ENCODE results near the gene METTL4. TPM values are rescaled to one million over a fixed set of nuclear protein-coding genes. Genes with fewer than 3 reads are reported as not detected.

Gene METTL4
- polyA plus RNA-seq, 1 donor from 2014 or later = 12.7 TPM

- no peak overlapping the region for H3K4me2 ChIP-seq (ENCODE audit: low read length)
- no peaks in the 10 kb centered on the region for H3K9me3 ChIP-seq (ENCODE audit: low read length)
Measured at GRCh38 chr18:2522112-2522511, 49.2 kb downstream of the METTL4 start.

GRCh38 chr18:2518473-2518872 is 52.8 kb downstream of the METTL4 start:
- Histone ChIP-seq H3K4me3 (ENCODE audit: low read length) (no peak overlapping the region), H3K27me3 (ENCODE audit: insufficient read depth, low read depth, low read length) (no peaks in the 10 kb centered on the region), H3K9me3 (ENCODE audit: low read length) (no peaks in the 10 kb centered on the region), H3K27ac (ENCODE audit: low read length) (no peak overlapping the region), H3K9me2 (ENCODE audit: insufficient read depth, low read length) (no peaks in the 10 kb centered on the region), H3F3A (ENCODE audit: insufficient read depth, low read length, poor library complexity, severe bottlenecking) (no peaks in the 10 kb centered on the region), H3K79me2 (replicated peaks; ENCODE audit: insufficient read depth, low read length) (no peaks in the 10 kb centered on the region), H2AFZ (ENCODE audit: low read depth, low read length) (no peak overlapping the region), H3K9ac (ENCODE audit: low read length) (no peak overlapping the region), H4K20me1 (ENCODE audit: insufficient read depth) (no peaks in the 10 kb centered on the region), H3K4me2 (ENCODE audit: low read length) (no peak overlapping the region), H3K36me3 (ENCODE audit: insufficient read depth, low read length) (no peaks in the 10 kb centered on the region)
- no peak for TF ChIP-seq SMC3 (conservative IDR thresholded peaks at IDR 0.05; ENCODE audit: poor library complexity)
- no peak for TF ChIP-seq EZH2 (IDR thresholded peaks at IDR 0.05; ENCODE audit: borderline replicate concordance, insufficient read depth, low read length, poor library complexity, severe bottlenecking)
- no peak for TF ChIP-seq TAF1 (IDR thresholded peaks at IDR 0.05; ENCODE audit: low read depth)
- TF ChIP-seq POLR2AphosphoS5 (IDR thresholded peaks at IDR 0.05) = no peak
- TF ChIP-seq CTCF (IDR thresholded peaks at IDR 0.05; ENCODE audit: poor library complexity, severe bottlenecking) = no peak
- no peak for TF ChIP-seq RAD21 (conservative IDR thresholded peaks at IDR 0.05)
- TF ChIP-seq REST (IDR thresholded peaks at IDR 0.05; ENCODE audit: borderline replicate concordance) = no peak

More at GRCh38 chr18:2522112-2522511, 49.2 kb downstream of the METTL4 start:
- Histone ChIP-seq H2AFZ (ENCODE audit: low read depth, low read length) (no peak overlapping the region), H4K20me1 (ENCODE audit: insufficient read depth) (no peaks in the 10 kb centered on the region), H3K4me3 (ENCODE audit: low read length) (no peak overlapping the region), H3K27ac (ENCODE audit: low read length) (no peak overlapping the region), H3K27me3 (ENCODE audit: insufficient read depth, low read depth, low read length) (no peaks in the 10 kb centered on the region), H3K9me2 (ENCODE audit: insufficient read depth, low read length) (no peaks in the 10 kb centered on the region), H3K79me2 (replicated peaks; ENCODE audit: insufficient read depth, low read length) (no peaks in the 10 kb centered on the region), H3K9ac (ENCODE audit: low read length) (no peak overlapping the region), H3F3A (ENCODE audit: insufficient read depth, low read length, poor library complexity, severe bottlenecking) (no peaks in the 10 kb centered on the region), H3K36me3 (ENCODE audit: insufficient read depth, low read length) (no peaks in the 10 kb centered on the region)
- TF ChIP-seq POLR2AphosphoS5 (IDR thresholded peaks at IDR 0.05) (no peak), EP300 (conservative IDR thresholded peaks at IDR 0.05; ENCODE audit: poor library complexity, severe bottlenecking) (no peak), CTCF (IDR thresholded peaks at IDR 0.05; ENCODE audit: poor library complexity, severe bottlenecking) (no peak), REST (IDR thresholded peaks at IDR 0.05; ENCODE audit: borderline replicate concordance) (no peak), RAD21 (conservative IDR thresholded peaks at IDR 0.05) (no peak), MXI1 (conservative IDR thresholded peaks at IDR 0.05; ENCODE audit: poor library complexity, severe bottlenecking) (no peak), EZH2 (IDR thresholded peaks at IDR 0.05; ENCODE audit: borderline replicate concordance, insufficient read depth, low read length, poor library complexity, severe bottlenecking) (no peak), SMC3 (conservative IDR thresholded peaks at IDR 0.05; ENCODE audit: poor library complexity) (no peak), TAF1 (IDR thresholded peaks at IDR 0.05; ENCODE audit: low read depth) (no peak)

Data from neural cell (in vitro differentiated cells).